GM21381 (cell line): Measurements from ENCODE around the gene N4BP2L2.

Experiments used
- ATAC-seq: cut with Tn5 transposase; IDR thresholded peaks from one replicate; pipeline ENCODE4 v1.9.1; 2021; ENCODE audit warnings: mild to moderate bottlenecking, moderate library complexity; ENCODE audit not compliant: unreplicated experiment

Gene N4BP2L2

GRCh38 chr13:32535115-32535514, 3.5 kb downstream of the N4BP2L2 start:
- ATAC-seq = no peak

GRCh38 chr13:32530841-32531253, 7.7 kb downstream of the N4BP2L2 start:
- ATAC-seq = peak; percentile 69

- no peak for ATAC-seq
Observed at GRCh38 chr13:32528358-32528757, 10.2 kb downstream of the N4BP2L2 start.

- no peak for ATAC-seq
Observed at GRCh38 chr13:32527151-32527550, 11.4 kb downstream of the N4BP2L2 start.

- no peak for ATAC-seq
Observed at GRCh38 chr13:32525766-32526165, 12.8 kb downstream of the N4BP2L2 start.

GRCh38 chr13:32515246-32515645, 23.3 kb downstream of the N4BP2L2 start:
- no peak for ATAC-seq

- ATAC-seq = no peak
Observed at GRCh38 chr13:32511482-32511881, 27.1 kb downstream of the N4BP2L2 start.

GRCh38 chr13:32504876-32505275, 33.7 kb downstream of the N4BP2L2 start:
- ATAC-seq = no peak

GRCh38 chr13:32504263-32504662, 34.3 kb downstream of the N4BP2L2 start:
- no peak for ATAC-seq

- ATAC-seq = no peak
Observed at GRCh38 chr13:32503727-32504126, 34.9 kb downstream of the N4BP2L2 start.

- ATAC-seq = no peak
Observed at GRCh38 chr13:32501064-32501463, 37.5 kb downstream of the N4BP2L2 start.

- no peak for ATAC-seq
Observed at GRCh38 chr13:32499538-32500210, 38.9 kb downstream of the N4BP2L2 start.

- ATAC-seq = no peak
Observed at GRCh38 chr13:32497589-32497988, 41.0 kb downstream of the N4BP2L2 start.

- no peak for ATAC-seq
Observed at GRCh38 chr13:32496599-32497160, 41.9 kb downstream of the N4BP2L2 start.

GRCh38 chr13:32495841-32496240, 42.8 kb downstream of the N4BP2L2 start:
- ATAC-seq = no peak

- no peak for ATAC-seq
Observed at GRCh38 chr13:32495429-32495828, 43.2 kb downstream of the N4BP2L2 start.

- ATAC-seq = no peak
Observed at GRCh38 chr13:32491028-32491427, 47.6 kb downstream of the N4BP2L2 start.

GRCh38 chr13:32476892-32477291, 61.7 kb downstream of the N4BP2L2 start:
- no peak for ATAC-seq

- ATAC-seq = no peak
Observed at GRCh38 chr13:32476021-32476731, 62.4 kb downstream of the N4BP2L2 start.

- no peak for ATAC-seq
Observed at GRCh38 chr13:32474999-32475792, 63.4 kb downstream of the N4BP2L2 start.

- no peak for ATAC-seq
Observed at GRCh38 chr13:32473650-32474049, 64.9 kb downstream of the N4BP2L2 start.
